DMS153 (cell line): Measurements from ENCODE around the gene TRMO.

ENCODE experiments used
- DNase-seq: peaks from one replicate; lab custom pipeline; 2025; lab: John Stamatoyannopoulos, UW

TRMO gene

GRCh38 chr9:97903177-97903576 is 19.1 kb downstream of the TRMO start:
- DNase-seq: no peak

DNA sequence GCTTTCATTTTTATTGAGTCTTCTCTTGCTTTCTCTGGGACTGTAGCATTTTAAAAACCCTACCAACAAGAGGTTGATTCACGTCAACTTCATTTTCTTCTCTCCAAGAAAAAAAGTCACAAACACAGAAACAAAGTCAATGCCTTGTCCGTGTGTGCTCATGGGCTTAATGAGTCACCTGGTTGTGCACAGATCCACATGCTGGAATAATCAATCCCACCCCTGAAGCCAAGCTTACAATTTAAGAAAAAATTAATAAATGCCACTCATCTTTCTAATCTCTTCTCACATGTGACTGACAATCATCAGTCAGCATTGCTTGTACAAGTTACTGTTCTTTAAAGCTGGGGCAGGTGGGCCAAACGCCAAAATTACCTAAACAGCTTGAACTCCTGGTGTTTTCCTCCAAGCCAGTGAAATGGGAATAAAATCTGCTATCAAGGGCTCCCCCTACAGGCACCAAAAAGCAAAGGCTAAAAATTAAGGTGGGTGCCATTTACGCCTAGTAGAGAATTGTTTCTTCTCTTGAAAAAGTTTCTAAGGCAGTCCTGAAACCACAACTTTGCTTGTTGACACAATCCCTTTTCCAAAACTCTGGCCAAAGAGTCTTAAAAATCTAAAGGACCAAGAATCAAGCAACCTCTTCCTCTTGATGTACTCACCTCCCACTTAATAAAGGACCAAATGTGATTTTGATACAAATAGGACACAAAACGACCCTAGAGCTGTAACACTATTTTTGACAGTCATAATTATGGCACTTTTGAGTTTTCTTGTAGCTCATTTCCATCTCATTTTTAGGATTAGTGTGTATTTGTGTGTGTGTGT is 21.3 kb downstream of the TRMO start:
- DNase-seq: no peak

DNA sequence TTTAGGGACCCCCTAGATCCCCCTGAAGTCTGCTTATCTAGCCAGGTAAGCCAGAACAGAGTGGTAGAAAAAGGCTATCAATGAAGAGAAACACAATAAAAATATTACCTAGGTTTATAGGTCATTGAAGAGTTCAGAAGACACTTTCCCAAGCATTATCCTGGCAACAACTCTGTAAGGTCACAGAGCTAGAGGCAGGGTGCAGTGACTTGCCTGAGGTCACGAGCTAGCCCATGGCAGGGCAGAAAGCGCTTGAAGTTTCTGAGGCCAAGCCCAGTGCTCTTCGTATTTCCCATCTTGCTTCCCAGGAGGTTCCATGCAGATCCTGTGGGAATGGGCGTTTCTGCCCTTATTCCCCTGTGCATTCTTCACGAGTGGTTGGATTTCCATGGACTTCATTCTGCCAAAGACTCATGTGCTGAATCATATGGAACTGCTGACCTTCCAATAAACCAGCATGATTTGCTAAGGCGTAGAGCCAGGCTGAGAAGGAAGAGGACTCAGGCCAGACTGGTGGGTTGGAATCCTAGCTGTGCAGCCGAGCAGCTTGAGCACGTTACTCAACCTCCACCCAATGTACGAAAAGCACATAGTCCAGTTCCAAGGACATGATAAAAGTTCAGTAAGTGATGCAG is 22.1 kb downstream of the TRMO start:
- no peak for DNase-seq

DNA sequence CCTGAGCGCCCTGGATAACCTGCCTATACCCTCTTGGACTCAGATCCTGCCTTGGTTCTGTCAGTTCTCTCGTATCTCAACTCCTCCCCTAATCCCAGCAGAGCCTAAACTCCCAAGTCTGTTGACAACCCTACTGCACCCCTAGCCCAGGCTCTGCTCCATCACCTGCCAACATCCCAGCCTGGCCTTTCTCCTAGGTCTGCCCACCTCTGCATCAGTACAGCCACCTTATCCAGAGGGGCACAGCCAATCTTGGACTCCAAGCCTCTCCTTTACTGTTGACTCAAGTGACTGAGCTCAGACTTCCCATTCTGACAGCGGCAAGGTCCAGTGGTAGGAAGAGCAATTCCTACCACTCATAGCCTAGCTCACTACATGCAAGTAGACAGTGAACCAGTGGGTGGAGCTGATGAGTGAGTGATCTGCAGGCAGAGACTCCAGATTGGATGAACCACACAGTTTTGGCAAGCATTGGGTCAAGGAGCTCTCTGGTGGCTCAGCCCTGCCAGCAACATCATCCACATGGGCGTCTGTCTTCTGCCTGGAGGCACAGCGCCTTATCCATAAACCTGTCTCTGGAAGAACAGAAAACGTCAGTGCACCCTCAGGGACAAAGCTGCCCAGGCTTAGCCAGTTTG is 26.5 kb downstream of the TRMO start:
- DNase-seq: no peak

DNA sequence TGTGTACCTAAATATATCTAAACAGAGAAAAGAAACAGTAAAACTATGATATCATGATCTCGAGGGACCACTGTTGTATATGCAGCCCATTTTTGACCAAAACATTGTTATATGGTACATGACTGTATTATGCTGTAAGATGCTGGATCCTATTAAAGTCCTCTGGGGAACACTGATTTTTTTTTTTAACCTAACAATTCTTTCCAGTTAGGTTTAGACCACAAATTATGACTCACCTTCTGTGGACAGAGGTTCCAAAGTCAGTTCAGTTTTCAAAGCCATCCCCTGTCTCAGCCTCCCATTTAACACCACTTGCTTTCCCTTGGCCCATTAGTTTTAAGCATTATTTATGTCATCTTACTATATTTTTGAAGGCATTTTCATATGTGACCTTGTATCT is 27.1 kb downstream of the TRMO start:
- DNase-seq: no peak

DNA sequence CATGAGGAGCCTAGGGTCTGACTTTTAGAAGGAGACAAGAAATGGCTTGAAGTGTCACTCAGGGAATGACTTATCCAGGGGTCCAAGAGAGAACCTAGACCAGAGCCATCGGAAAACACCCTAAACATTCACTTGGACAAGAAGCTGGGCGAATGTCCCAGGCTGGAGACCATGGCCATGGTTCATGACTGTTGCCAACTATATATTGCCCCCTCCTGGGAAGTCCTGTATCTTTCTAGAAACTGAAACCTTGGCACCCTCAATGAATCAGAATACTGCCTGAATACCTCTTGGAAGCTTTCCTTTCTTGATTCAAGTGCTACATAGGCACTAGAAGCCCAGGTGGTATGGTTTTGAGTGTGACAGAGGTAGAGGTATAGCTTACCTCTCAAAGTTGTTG is 29.9 kb downstream of the TRMO start:
- no peak for DNase-seq

GRCh38 chr9:97891736-97892135 is 30.6 kb downstream of the TRMO start:
- no peak for DNase-seq

GRCh38 chr9:97889941-97890887 is 32.1 kb downstream of the TRMO start:
- no peak for DNase-seq

DNA sequence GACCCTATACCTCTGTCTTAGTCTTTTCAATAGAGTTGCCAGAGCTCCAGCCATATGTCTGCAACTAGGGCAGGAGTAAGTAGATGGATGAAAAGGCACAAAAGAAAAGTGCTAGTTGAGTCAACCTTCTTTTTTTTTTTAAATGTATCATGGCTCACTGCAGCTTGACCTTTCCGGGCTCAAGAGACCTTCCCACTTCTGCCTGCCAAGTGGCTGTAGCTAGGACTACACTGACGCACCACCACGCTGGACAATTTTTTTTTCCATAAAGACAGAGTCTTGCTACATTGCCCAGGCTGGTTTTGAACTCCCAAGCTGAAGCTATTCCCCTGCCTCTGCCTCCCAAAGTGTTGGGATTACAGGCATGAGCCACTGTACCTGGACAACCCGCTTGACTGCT is 42.0 kb downstream of the TRMO start:
- DNase-seq: no peak

DNA sequence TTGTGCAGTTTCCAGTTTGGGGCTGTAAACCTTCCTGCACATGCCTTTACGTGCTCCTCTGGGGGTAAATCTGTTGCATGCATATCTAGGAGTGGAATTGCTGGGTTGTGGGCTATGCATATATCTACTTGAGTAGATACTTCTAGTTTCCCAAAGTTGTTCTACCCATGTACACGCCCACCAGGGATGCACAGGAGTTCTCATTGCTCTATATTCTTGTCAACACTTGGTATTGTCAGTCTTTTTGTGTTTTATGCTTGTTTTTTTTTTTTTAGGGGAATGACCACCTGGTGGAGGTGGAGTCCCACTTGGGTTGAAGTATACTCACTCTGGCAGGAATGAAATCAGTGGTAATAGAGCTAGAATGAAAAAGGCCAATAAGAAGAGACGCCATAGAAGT is 46.2 kb downstream of the TRMO start:
- DNase-seq: no peak

DNA sequence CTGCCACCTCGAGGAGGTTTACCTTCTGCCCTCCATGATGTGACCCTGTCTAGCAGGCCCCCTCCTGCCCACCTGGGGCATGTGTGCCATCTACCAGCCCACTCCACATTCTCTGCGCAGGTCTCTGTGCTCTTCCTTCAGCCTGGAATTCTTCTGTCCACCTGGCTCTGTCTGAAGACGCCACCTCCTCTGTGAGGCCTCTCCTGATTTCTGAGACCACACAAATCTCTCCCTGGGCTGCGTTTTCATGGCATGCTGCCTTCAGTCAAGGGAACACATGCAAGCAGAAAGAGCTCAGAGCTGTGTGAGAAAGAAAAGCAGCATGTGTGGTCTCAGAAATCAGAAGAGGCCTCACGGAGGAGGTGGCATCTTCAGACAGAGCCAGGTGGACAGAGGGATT is 47.2 kb downstream of the TRMO start:
- no peak for DNase-seq

DNA sequence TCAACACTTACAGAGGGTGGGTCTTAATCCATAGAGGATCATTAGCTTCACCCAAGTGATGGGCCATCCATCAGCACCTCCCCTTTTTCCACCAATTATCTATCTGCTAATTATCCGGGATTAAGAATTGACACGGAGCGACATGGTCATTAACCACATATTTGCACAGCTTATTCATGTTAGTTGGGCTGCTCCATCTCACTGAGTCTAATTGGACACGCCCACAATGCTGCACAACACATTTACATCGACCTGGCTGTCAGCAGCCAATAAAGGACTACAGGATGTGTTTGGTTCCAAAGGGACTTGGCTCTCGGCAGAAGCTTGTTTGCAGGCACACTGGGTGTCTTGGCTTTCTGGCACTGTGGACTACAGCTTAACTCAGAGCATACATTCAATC is 47.7 kb downstream of the TRMO start:
- DNase-seq: no peak

DNA sequence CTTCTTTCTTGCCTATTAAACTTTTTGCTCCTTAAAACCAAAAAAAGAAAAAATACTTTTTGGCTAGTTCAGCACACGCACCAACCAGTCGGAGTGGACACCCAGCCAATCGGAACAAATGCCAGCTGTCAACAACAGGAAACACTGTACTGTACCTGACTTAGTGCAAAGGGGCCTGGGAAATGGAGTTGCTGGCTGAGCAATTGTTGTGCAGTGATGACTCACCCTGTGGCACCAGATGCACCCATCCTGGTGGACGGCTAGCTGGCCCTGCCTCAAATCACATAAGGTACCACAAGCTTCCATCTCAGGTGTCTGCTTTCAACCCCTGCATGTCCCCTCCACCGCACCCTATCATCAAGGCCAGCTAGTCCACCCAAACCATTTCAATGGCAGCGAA is 48.4 kb downstream of the TRMO start:
- DNase-seq: no peak

DNA sequence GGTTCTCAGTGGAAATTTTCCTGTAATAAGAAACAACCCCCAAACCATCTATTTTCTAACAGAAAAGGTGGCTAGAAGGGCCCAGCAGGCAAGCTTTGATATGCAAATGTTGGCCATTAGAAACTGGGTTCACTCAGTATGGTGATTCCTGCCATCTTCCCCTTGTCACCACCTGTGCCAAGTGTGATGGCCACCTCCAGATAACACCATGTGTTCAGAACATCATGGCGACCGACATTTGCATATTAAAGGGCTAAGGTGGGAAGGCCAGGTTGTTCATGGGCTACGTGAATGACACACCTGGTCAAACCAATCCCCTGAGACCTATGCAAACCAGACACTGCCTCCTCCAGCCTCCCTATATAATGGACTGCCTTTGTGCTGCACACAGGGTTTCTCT is 48.9 kb downstream of the TRMO start:
- no peak for DNase-seq

- no peak for DNase-seq
Measured at GRCh38 chr9:97868859-97869258, 53.4 kb downstream of the TRMO start.

- no peak for DNase-seq
Measured at GRCh38 chr9:97866848-97867247, 55.5 kb downstream of the TRMO start.

GRCh38 chr9:97866300-97866699 is 56.0 kb downstream of the TRMO start:
- DNase-seq: no peak

- DNase-seq: no peak
Measured at GRCh38 chr9:97864396-97864795, 57.9 kb downstream of the TRMO start.

GRCh38 chr9:97863314-97863713 is 59.0 kb downstream of the TRMO start:
- DNase-seq: no peak

DNA sequence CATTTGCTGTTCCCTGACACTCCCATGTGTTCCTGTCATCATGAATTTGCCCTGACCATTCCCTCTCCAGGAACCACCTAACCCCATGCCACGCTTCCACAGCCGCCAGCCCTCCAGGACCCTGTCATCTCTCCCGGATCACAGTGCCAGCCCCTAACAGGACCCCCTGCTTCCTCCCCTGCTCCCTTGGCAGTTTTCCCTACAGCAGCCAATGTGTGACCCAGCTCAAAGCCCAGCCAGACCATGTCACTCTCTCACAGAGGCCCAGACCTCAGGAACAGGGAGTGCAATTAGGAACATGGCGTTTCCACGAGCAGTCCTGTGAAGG is 61.2 kb downstream of the TRMO start:
- DNase-seq: no peak

DNA sequence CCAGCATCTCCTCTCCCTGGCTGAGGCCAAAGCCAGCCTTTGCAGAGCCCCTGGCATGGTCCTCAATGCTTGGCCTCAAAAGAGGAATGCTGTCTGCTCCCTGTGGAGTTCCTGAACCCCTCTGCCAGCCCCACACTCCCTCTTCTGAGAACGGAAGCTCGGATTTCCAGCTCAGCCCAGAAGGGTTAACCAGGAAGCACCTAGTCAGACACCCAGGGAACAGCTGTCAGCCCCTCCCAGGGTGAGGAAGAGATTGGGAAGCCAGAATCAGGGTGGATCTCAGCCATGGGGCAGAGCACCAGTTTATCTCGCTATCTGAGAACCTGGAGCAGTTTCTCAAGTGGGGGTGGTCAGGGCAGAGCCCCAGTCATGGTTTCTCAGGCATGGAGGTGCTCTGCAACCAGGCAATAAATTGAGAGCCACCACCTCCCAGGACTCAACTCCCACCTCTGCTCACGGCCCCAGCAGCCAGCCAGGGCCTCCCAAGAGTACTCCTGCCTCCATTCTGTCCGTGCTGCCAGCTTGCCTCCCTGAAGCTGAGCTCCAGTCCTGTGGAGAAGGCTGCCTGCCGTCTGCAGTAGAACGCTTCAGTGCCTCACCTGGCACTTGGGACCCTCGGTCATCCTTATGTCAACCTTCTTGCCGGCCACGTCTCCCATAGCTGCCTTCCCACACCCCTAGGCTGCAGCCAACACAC is 61.7 kb downstream of the TRMO start:
- DNase-seq: no peak

- no peak for DNase-seq
Measured at GRCh38 chr9:97859346-97859745, 63.0 kb downstream of the TRMO start.
